KG1 (cell line): Measurements from ENCODE around the gene SDK1.

Experiments
- DNase-seq: peaks from one replicate; lab custom pipeline; 2025; lab: John Stamatoyannopoulos, UW

Gene SDK1

GRCh38 chr7:3880228-3880987, 579.4 kb downstream of the SDK1 start:
- DNase-seq, result no peak

DNA sequence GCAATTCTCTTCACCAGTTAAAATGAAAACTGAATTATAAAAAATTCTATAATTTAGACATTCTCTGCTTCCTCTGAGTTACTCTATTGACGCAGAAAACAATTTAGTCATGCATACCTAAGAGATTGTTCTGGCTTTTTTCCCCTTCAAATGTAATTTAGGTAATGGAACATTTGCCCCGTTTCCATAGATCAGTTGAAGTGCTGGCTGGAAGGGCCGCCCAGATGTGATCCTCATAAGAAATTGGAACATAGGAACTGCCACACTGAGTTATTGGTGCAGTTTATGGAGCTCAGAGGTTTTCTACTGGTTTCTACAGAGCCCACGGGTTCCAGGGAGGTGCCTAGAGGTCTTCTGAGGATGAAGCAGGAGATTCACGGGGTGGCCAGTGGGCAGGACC, 581.7 kb downstream of the SDK1 start:
- no peak for DNase-seq

- DNase-seq, result no peak
These were observed 583.5 kb downstream of the SDK1 start for GRCh38 chr7:3884543-3884942.

- no peak for DNase-seq
These were observed 586.1 kb downstream of the SDK1 start for GRCh38 chr7:3887096-3887690.

DNA sequence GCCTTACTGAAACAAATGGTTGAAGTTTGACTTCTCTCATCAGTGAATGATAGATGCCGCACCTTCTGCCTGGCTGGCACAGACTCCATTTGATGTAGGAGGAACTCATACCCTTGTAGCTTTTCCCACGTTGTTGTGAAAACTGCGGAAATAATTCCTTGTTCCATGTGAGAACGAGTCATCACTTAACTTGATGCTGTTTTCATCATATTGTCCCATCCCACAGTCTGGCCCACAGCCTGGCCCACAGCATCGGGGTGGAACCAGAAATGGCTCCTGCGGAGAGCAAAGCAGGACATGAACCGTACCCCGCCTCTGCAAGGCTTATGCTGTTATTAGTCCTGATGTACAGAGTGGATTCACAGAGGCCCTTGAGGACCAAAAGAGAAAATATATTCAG, 587.0 kb downstream of the SDK1 start:
- no peak for DNase-seq

GRCh38 chr7:3892157-3892556, 591.1 kb downstream of the SDK1 start:
- no peak for DNase-seq

DNA sequence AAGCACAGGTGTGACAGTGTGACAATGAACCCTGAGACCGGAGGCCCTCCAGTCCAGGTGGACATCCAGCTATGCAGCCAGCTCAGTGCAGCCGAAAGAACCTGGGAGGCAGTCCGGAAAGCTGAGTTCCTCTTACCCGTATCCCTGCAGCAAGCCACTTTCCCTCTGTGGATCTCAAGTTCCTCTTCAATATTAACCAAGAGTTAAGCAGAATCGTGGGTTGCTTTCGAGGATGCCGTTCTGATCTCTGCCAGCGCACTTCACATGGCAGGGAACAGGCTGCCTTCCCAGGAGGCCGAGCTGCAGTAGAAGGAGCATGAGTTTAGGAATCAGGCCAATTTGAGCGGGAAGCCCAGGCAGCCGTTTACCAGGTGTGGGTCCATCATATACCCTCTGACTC, 591.6 kb downstream of the SDK1 start:
- no peak for DNase-seq

GRCh38 chr7:3893151-3893788, 592.2 kb downstream of the SDK1 start:
- DNase-seq, result no peak

GRCh38 chr7:3893789-3894153, 592.7 kb downstream of the SDK1 start:
- DNase-seq, result no peak

GRCh38 chr7:3895341-3896116, 594.5 kb downstream of the SDK1 start:
- DNase-seq, result no peak

- no peak for DNase-seq
These were observed 595.2 kb downstream of the SDK1 start for GRCh38 chr7:3896169-3896765.

- DNase-seq, result no peak
These were observed 596.6 kb downstream of the SDK1 start for GRCh38 chr7:3897430-3898372.

GRCh38 chr7:3899559-3899991, 598.5 kb downstream of the SDK1 start:
- no peak for DNase-seq

DNA sequence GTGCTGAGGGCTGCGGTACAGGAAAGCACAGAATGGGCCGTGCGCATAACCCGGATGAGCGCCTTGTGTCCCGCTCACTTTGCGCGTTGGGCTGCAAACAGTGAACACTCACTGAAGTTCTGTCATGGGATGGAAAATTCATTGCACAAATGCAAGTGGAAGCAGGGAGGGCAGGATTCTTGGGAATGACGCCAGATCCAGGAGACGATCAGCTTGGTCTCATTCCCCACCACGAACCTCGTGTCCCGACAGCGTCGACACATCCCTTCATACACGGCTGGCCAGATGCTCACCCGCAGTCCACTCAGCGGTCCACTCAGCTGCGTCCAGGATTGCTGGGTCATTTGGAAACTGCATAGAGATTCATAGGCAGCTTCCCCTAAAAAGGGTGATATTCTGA, 607.1 kb downstream of the SDK1 start:
- DNase-seq, result no peak

GRCh38 chr7:3909128-3909527, 608.1 kb downstream of the SDK1 start:
- no peak for DNase-seq

- DNase-seq, result no peak
These were observed 609.0 kb downstream of the SDK1 start for GRCh38 chr7:3910054-3910453.

- no peak for DNase-seq
These were observed 610.6 kb downstream of the SDK1 start for GRCh38 chr7:3911685-3912084.

DNA sequence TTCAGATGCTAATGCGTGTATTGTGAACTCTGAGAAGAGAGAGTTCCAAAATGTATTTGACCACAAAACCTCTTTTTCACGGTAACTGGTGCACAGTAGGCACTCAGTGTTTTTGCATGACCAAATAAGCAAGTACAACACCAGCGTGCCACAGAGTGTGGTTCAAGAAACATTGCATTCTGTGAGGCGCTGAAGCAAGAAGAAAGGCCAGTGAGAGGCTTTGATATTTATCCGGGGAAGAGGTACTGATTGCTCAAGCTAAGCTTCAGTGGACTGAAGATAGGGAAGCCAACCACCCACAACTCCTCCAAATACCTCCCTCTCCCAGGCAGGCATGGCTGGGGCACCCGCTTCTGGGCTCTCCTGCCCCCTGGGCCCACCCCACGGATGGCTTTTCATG, 611.2 kb downstream of the SDK1 start:
- DNase-seq, result no peak

DNA sequence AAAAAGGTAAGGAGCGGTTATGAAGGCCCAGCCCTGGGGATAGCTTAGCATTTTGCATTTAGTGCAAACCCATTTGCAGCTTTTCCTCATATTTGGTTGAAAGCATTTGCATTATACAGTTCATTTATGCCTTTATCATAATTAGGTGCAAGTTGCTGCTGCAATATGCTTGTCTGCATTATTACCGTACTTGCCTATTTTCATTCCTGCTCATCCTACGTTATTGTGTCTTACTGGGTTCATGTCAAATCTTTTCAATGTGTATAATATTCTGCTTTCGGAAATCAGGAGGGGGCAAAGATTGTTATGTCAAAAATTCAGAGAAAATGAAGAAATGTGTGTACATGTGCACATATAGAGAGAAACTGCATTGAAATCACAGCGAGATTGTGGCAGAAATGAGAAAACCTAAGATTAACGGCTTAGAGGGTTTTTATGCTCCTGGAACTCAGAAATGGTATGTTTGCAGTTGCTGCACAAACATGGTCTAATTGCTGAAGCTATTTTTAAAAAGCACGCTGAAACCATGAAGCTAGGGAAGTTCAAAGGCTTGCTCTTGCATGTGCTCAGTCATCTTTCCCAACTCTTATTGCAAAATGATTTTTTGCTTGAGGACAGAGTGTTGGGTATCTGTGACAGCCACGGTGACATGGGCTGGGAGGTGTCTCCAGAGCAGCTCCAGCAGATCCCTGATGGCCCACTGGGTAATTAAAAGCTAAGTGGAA, 613.2 kb downstream of the SDK1 start:
- no peak for DNase-seq

GRCh38 chr7:3915337-3915878, 614.4 kb downstream of the SDK1 start:
- DNase-seq, result no peak
